SK-N-SH treated with all-trans-retinoic acid at 6 μM for 48 hours (cell line): ENCODE data around the gene NOCT.
"Not testable (repeated sequence)": the region's sequence is repeated elsewhere in the genome, so short reads cannot be mapped to it uniquely, and the experiment has no call there.

Source experiments
- ATAC-seq: fragments of 200-7000 bp; cut with Tn5 transposase; 3 replicates; pipeline ENCODE4 v1.9.1; 2020; ENCODE audit warnings: mild to moderate bottlenecking, moderate library complexity
- ARNTL ChIP-seq: fragments of 450-650 bp; formaldehyde crosslinking; IDR thresholded peaks from 2 replicates; pipeline ENCODE4 v1.5.0; 2020; ENCODE audit warnings: low read depth, mild to moderate bottlenecking, moderate library complexity, borderline replicate concordance
- BACH2 ChIP-seq: fragments of 250-450 bp; sonication (Bioruptor Pico); IDR thresholded peaks from 2 replicates; pipeline ENCODE4 v1.9.0; 2021; ENCODE audit warnings: mild to moderate bottlenecking, borderline replicate concordance
- CREB5 ChIP-seq: fragments of 250-450 bp; sonication (Bioruptor Pico); IDR thresholded peaks from 2 replicates; pipeline ENCODE4 v1.5.1; 2020; ENCODE audit warnings: low read depth, mild to moderate bottlenecking, moderate library complexity
- ESRRG ChIP-seq: fragments of 250-450 bp; sonication (Bioruptor Pico); IDR thresholded peaks from 2 replicates; pipeline ENCODE4 v1.6.1; 2021; ENCODE audit warnings: mild to moderate bottlenecking
- GLIS3 ChIP-seq: fragments of 250-450 bp; sonication (Bioruptor Pico); IDR thresholded peaks from 2 replicates; pipeline ENCODE4 v1.5.0; 2020; ENCODE audit warnings: mild to moderate bottlenecking, moderate library complexity
- ISL1 ChIP-seq: fragments of 250-450 bp; sonication (Bioruptor Pico); IDR thresholded peaks from 2 replicates; pipeline ENCODE4 v2.1.2; 2022; ENCODE audit warnings: mild to moderate bottlenecking, moderate library complexity
- OSR1 ChIP-seq: fragments of 250-450 bp; sonication (Bioruptor Pico); IDR thresholded peaks from 2 replicates; pipeline ENCODE4 v1.8.0; 2022; ENCODE audit warnings: moderate library complexity, mild to moderate bottlenecking, inconsistent platforms
- PATZ1 ChIP-seq: fragments of 250-450 bp; sonication (Bioruptor Pico); IDR thresholded peaks from 2 replicates; pipeline ENCODE4 v1.8.0; 2020; ENCODE audit warnings: mild to moderate bottlenecking, moderate library complexity, borderline replicate concordance
- PPARA ChIP-seq: fragments of 250-450 bp; sonication (Bioruptor Pico); IDR thresholded peaks from 2 replicates; pipeline ENCODE4 v1.5.0; 2020; ENCODE audit warnings: mild to moderate bottlenecking, borderline replicate concordance
- RARB ChIP-seq: fragments of 250-450 bp; sonication (Bioruptor Pico); IDR thresholded peaks from 2 replicates; pipeline ENCODE4 v1.8.0; 2021; ENCODE audit warnings: mild to moderate bottlenecking, moderate library complexity
- SNAI2 ChIP-seq: fragments of 250-450 bp; sonication (Bioruptor Pico); IDR thresholded peaks from 2 replicates; pipeline ENCODE4 v1.5.0; 2020; ENCODE audit warnings: mild to moderate bottlenecking, moderate library complexity
- TCF4 ChIP-seq: fragments of 250-450 bp; sonication (Bioruptor Pico); IDR thresholded peaks from 2 replicates; pipeline ENCODE4 v1.8.0; 2021; ENCODE audit warnings: mild to moderate bottlenecking, moderate library complexity, borderline replicate concordance
- ZC3H10 ChIP-seq: fragments of 250-450 bp; sonication (Bioruptor Pico); IDR thresholded peaks from 2 replicates; pipeline ENCODE4 v1.5.1; 2021; ENCODE audit warnings: mild to moderate bottlenecking, moderate library complexity
- ZFP3 ChIP-seq: fragments of 250-450 bp; sonication (Bioruptor Pico); IDR thresholded peaks from 2 replicates; pipeline ENCODE4 v1.5.0; 2020; ENCODE audit warnings: mild to moderate bottlenecking, moderate library complexity
- ZFP30 ChIP-seq: fragments of 450-650 bp; formaldehyde crosslinking; IDR thresholded peaks from 2 replicates; pipeline ENCODE4 v1.5.0; 2022; ENCODE audit warnings: mild to moderate bottlenecking, moderate library complexity
- ZNF565 ChIP-seq: fragments of 450-650 bp; formaldehyde crosslinking; conservative IDR thresholded peaks from 2 replicates; pipeline ENCODE4 v1.5.0; 2020; ENCODE audit warnings: low read depth, mild to moderate bottlenecking, moderate library complexity
- ZNF8 ChIP-seq: fragments of 450-650 bp; formaldehyde crosslinking; IDR thresholded peaks from 2 replicates; pipeline ENCODE4 v1.5.0; 2020; ENCODE audit warnings: mild to moderate bottlenecking, moderate library complexity
- TF ChIP-seq, protein P1 (sequence below): fragments of 250-450 bp; sonication (Bioruptor Pico); IDR thresholded peaks from 2 replicates; pipeline ENCODE4 v1.5.0; 2020; ENCODE audit warnings: mild to moderate bottlenecking, moderate library complexity
- TF ChIP-seq, protein P2 (sequence below): fragments of 250-450 bp; sonication (Bioruptor Pico); IDR thresholded peaks from 2 replicates; pipeline ENCODE4 v1.8.0; 2021; ENCODE audit warnings: low read depth, mild to moderate bottlenecking, moderate library complexity, borderline replicate concordance

NOCT gene

DNA sequence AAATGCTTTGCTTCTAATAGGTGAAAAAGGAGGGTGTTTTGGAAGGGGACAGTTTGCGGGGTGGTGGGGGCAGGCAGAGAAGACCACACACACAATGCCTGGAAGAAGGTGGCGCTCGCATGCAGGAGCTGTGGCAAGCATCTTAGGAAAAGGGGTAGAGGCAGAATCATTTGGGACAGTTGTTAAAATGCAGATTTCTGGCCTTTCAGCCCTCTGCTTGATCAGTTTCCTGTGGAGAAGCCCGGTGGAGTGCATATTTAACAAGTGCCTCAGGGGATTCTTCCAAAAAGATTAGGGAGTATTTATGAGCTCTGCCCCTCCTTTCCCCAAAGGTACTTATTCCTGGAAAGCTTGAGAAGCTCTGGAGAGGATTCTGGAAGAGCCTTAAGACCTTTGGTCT, 4.8 kb downstream of the NOCT start:
- ATAC-seq = no peak
- no peak for TF ChIP-seq ZNF565
- no peak for TF ChIP-seq RARB (CRISPR knock-in tag)
- no peak for TF ChIP-seq OSR1 (CRISPR knock-in tag)
- no peak for TF ChIP-seq CREB5 (CRISPR knock-in tag)
- TF ChIP-seq ZFP3 (CRISPR knock-in tag) = no peak
- TF ChIP-seq, all 23 proteins: peak for 0

GRCh38 chr4:139021071-139021470, 5.5 kb downstream of the NOCT start:
- ATAC-seq = not testable (repeated sequence)

DNA sequence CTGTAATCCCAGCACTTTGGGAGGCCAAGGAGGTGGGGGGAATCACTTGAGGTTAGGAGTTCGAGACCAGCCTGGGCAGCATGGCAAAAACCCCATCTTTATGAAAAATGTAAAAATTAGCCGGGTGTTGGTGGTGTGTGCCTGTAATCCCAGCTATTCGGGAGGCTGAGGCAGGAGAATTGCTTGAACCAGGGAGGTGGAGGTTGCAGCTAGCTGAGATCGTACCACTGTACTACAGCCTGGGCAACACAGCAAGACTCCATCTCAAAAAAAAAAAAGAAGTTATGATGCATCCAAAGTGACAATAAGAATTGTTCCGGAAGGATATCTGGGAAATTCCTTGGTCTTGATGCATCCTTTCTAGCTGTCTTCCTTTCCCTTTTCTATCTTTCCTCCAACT, 7.3 kb downstream of the NOCT start:
- ATAC-seq = no peak
- TF ChIP-seq RARB (CRISPR knock-in tag) = no peak
- no peak for TF ChIP-seq ZNF8 (CRISPR knock-in tag)
- TF ChIP-seq ZFP30 (CRISPR knock-in tag) = no peak
- TF ChIP-seq ZC3H10 = no peak
- no peak for TF ChIP-seq ARNTL (CRISPR knock-in tag)
- TF ChIP-seq, protein P1, sequence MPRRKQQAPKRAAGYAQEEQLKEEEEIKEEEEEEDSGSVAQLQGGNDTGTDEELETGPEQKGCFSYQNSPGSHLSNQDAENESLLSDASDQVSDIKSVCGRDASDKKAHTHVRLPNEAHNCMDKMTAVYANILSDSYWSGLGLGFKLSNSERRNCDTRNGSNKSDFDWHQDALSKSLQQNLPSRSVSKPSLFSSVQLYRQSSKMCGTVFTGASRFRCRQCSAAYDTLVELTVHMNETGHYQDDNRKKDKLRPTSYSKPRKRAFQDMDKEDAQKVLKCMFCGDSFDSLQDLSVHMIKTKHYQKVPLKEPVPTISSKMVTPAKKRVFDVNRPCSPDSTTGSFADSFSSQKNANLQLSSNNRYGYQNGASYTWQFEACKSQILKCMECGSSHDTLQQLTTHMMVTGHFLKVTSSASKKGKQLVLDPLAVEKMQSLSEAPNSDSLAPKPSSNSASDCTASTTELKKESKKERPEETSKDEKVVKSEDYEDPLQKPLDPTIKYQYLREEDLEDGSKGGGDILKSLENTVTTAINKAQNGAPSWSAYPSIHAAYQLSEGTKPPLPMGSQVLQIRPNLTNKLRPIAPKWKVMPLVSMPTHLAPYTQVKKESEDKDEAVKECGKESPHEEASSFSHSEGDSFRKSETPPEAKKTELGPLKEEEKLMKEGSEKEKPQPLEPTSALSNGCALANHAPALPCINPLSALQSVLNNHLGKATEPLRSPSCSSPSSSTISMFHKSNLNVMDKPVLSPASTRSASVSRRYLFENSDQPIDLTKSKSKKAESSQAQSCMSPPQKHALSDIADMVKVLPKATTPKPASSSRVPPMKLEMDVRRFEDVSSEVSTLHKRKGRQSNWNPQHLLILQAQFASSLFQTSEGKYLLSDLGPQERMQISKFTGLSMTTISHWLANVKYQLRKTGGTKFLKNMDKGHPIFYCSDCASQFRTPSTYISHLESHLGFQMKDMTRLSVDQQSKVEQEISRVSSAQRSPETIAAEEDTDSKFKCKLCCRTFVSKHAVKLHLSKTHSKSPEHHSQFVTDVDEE (CRISPR knock-in tag) = no peak

- TF ChIP-seq, protein P2, sequence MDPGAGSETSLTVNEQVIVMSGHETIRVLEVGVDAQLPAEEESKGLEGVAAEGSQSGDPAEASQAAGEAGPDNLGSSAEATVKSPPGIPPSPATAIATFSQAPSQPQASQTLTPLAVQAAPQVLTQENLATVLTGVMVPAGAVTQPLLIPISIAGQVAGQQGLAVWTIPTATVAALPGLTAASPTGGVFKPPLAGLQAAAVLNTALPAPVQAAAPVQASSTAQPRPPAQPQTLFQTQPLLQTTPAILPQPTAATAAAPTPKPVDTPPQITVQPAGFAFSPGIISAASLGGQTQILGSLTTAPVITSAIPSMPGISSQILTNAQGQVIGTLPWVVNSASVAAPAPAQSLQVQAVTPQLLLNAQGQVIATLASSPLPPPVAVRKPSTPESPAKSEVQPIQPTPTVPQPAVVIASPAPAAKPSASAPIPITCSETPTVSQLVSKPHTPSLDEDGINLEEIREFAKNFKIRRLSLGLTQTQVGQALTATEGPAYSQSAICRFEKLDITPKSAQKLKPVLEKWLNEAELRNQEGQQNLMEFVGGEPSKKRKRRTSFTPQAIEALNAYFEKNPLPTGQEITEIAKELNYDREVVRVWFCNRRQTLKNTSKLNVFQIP (CRISPR knock-in tag) = no peak
- TF ChIP-seq BACH2 (CRISPR knock-in tag) = no peak
- TF ChIP-seq GLIS3 (CRISPR knock-in tag) = no peak
- no peak for TF ChIP-seq PPARA
- TF ChIP-seq TCF4 (CRISPR knock-in tag) = no peak
- TF ChIP-seq SNAI2 = no peak
- TF ChIP-seq ZFP30 (CRISPR knock-in tag) = no peak
- TF ChIP-seq, protein P1 (CRISPR knock-in tag) = no peak
- TF ChIP-seq ZFP3 (CRISPR knock-in tag) = no peak
- TF ChIP-seq ISL1 (CRISPR knock-in tag) = no peak
- no peak for TF ChIP-seq ZNF8 (CRISPR knock-in tag)
- TF ChIP-seq ESRRG = no peak
- no peak for TF ChIP-seq ZNF565
- TF ChIP-seq PATZ1 (CRISPR knock-in tag) = no peak
- no peak for TF ChIP-seq ARNTL (CRISPR knock-in tag)
- TF ChIP-seq RARB (CRISPR knock-in tag) = no peak
- TF ChIP-seq, all 23 proteins: peak for 0
- ATAC-seq = no peak
These were observed 9.1 kb downstream of the NOCT start for GRCh38 chr4:139024686-139025085.
